Measurements from ENCODE around the gene PHYHIPL.

The PHYHIPL gene

GRCh38 chr10:59225211-59225610 lies 48.8 kb downstream of the PHYHIPL start:
- no peak overlapping the region for H3K27ac ChIP-seq (ENCODE audit: low read length)
- H3K9me3 ChIP-seq (ENCODE audit: insufficient read depth, low read length), result no peaks in the 10 kb centered on the region
- no peak overlapping the region for H3K4me2 ChIP-seq (ENCODE audit: low read length)
- no peak for TF ChIP-seq CTCF (IDR thresholded peaks at IDR 0.05; ENCODE audit: low read depth, low read length)
- no peak for TF ChIP-seq EZH2phosphoT487 (IDR thresholded peaks at IDR 0.05; ENCODE audit: low read depth)
- H2AFZ ChIP-seq (ENCODE audit: low read depth, low read length), result no peak overlapping the region
- H3K9ac ChIP-seq (ENCODE audit: low read length), result no peak overlapping the region
- no peaks in the 10 kb centered on the region for H3K36me3 ChIP-seq (replicated peaks; ENCODE audit: low read depth, low read length)
- H3K4me3 ChIP-seq (ENCODE audit: low read length), result no peak overlapping the region
- no peaks in the 10 kb centered on the region for H3K79me2 ChIP-seq (ENCODE audit: low read length)
- H3K27me3 ChIP-seq (ENCODE audit: low read depth, low read length), result no peaks in the 10 kb centered on the region
- no peaks in the 10 kb centered on the region for H3K4me1 ChIP-seq (ENCODE audit: low read length)
- no peaks in the 10 kb centered on the region for H4K20me1 ChIP-seq (ENCODE audit: insufficient read depth, low read length)

- H3K9ac ChIP-seq (ENCODE audit: low read length), result no peak overlapping the region
- TF ChIP-seq EZH2phosphoT487 (IDR thresholded peaks at IDR 0.05; ENCODE audit: low read depth), result no peak
- no peak for TF ChIP-seq CTCF (IDR thresholded peaks at IDR 0.05; ENCODE audit: low read depth, low read length)
- no peaks in the 10 kb centered on the region for H3K79me2 ChIP-seq (ENCODE audit: low read length)
These were observed 50.8 kb downstream of the PHYHIPL start for GRCh38 chr10:59227136-59227673.

GRCh38 chr10:59229441-59229840 lies 53.0 kb downstream of the PHYHIPL start:
- no peak overlapping the region for H3K9ac ChIP-seq (ENCODE audit: low read length)
- H3K27me3 ChIP-seq (ENCODE audit: low read depth, low read length), result no peaks in the 10 kb centered on the region
- H3K79me2 ChIP-seq (ENCODE audit: low read length), result no peaks in the 10 kb centered on the region
- H3K4me2 ChIP-seq (ENCODE audit: low read length), result no peak overlapping the region
- no peak overlapping the region for H2AFZ ChIP-seq (ENCODE audit: low read depth, low read length)
- no peaks in the 10 kb centered on the region for H3K36me3 ChIP-seq (replicated peaks; ENCODE audit: low read depth, low read length)
- H3K4me1 ChIP-seq (ENCODE audit: low read length), result no peaks in the 10 kb centered on the region
- TF ChIP-seq EZH2phosphoT487 (IDR thresholded peaks at IDR 0.05; ENCODE audit: low read depth), result no peak
- no peak for TF ChIP-seq CTCF (IDR thresholded peaks at IDR 0.05; ENCODE audit: low read depth, low read length)
- no peaks in the 10 kb centered on the region for H4K20me1 ChIP-seq (ENCODE audit: insufficient read depth, low read length)
- no peaks in the 10 kb centered on the region for H3K9me3 ChIP-seq (ENCODE audit: insufficient read depth, low read length)
- H3K27ac ChIP-seq (ENCODE audit: low read length), result no peak overlapping the region
- no peak overlapping the region for H3K4me3 ChIP-seq (ENCODE audit: low read length)

More at GRCh38 chr10:59227136-59227673, 50.8 kb downstream of the PHYHIPL start:
- Histone ChIP-seq H3K4me1 (ENCODE audit: low read length) (no peaks in the 10 kb centered on the region), H3K36me3 (replicated peaks; ENCODE audit: low read depth, low read length) (no peaks in the 10 kb centered on the region), H3K9me3 (ENCODE audit: insufficient read depth, low read length) (no peaks in the 10 kb centered on the region), H3K4me3 (ENCODE audit: low read length) (no peak overlapping the region), H2AFZ (ENCODE audit: low read depth, low read length) (no peak overlapping the region), H4K20me1 (ENCODE audit: insufficient read depth, low read length) (no peaks in the 10 kb centered on the region), H3K27me3 (ENCODE audit: low read depth, low read length) (no peaks in the 10 kb centered on the region), H3K27ac (ENCODE audit: low read length) (no peak overlapping the region), H3K4me2 (ENCODE audit: low read length) (no peak overlapping the region)

GRCh38 chr10:59234194-59234593 lies 57.8 kb downstream of the PHYHIPL start:
- H3K4me2 ChIP-seq (ENCODE audit: low read length), result no peak overlapping the region
- no peak overlapping the region for H2AFZ ChIP-seq (ENCODE audit: low read depth, low read length)
- H3K9me3 ChIP-seq (ENCODE audit: insufficient read depth, low read length), result no peaks in the 10 kb centered on the region
- no peak overlapping the region for H3K9ac ChIP-seq (ENCODE audit: low read length)
- no peak overlapping the region for H3K4me3 ChIP-seq (ENCODE audit: low read length)
- no peak overlapping the region for H3K27ac ChIP-seq (ENCODE audit: low read length)
- no peaks in the 10 kb centered on the region for H3K36me3 ChIP-seq (replicated peaks; ENCODE audit: low read depth, low read length)
- TF ChIP-seq CTCF (IDR thresholded peaks at IDR 0.05; ENCODE audit: low read depth, low read length) (no peak), EZH2phosphoT487 (IDR thresholded peaks at IDR 0.05; ENCODE audit: low read depth) (no peak)
- no peaks in the 10 kb centered on the region for H3K4me1 ChIP-seq (ENCODE audit: low read length)
- no peaks in the 10 kb centered on the region for H3K79me2 ChIP-seq (ENCODE audit: low read length)
- no peaks in the 10 kb centered on the region for H4K20me1 ChIP-seq (ENCODE audit: insufficient read depth, low read length)
- H3K27me3 ChIP-seq (ENCODE audit: low read depth, low read length), result no peaks in the 10 kb centered on the region

Measured in OCI-LY3 (cell line).